GM11168 (cell line): ENCODE measurements around the gene SLAMF7.

Experiments
- in situ Hi-C: fragments of 300-500 bp; cut with MboI; formaldehyde crosslinking; loops from one replicate; pipeline ENCODE4 v1.12.0; 2022; ENCODE audit warnings: low sequenced_read_pairs; ENCODE audit not compliant: unreplicated experiment

Gene SLAMF7

GRCh38 chr1:160744199-160744851 lies 5.3 kb downstream of the SLAMF7 start:
- in situ Hi-C loops, result no loop called here

- in situ Hi-C loops, result no loop called here
These were observed 5.9 kb downstream of the SLAMF7 start for GRCh38 chr1:160744852-160745520.

- in situ Hi-C loops, result no loop called here
These were observed 6.5 kb downstream of the SLAMF7 start for GRCh38 chr1:160745551-160745950.

GRCh38 chr1:160746836-160747500 lies 7.9 kb downstream of the SLAMF7 start:
- in situ Hi-C loops, result no loop called here

- in situ Hi-C loops, result no loop called here
These were observed 8.7 kb downstream of the SLAMF7 start for GRCh38 chr1:160747717-160748116.

GRCh38 chr1:160748181-160748877 lies 9.3 kb downstream of the SLAMF7 start:
- in situ Hi-C loops, result no loop called here

- in situ Hi-C loops, result no loop called here
These were observed 9.8 kb downstream of the SLAMF7 start for GRCh38 chr1:160748878-160749269.

GRCh38 chr1:160750608-160751007 lies 11.6 kb downstream of the SLAMF7 start:
- in situ Hi-C loops, result no loop called here

GRCh38 chr1:160752406-160752805 lies 13.4 kb downstream of the SLAMF7 start:
- in situ Hi-C loops, result no loop called here

- in situ Hi-C loops, result no loop called here
These were observed 13.9 kb downstream of the SLAMF7 start for GRCh38 chr1:160752924-160753323.

- in situ Hi-C loops, result no loop called here
These were observed 14.5 kb downstream of the SLAMF7 start for GRCh38 chr1:160753594-160753993.

GRCh38 chr1:160755461-160755860 lies 16.4 kb downstream of the SLAMF7 start:
- in situ Hi-C loops, result no loop called here

- in situ Hi-C loops, result no loop called here
These were observed 17.1 kb downstream of the SLAMF7 start for GRCh38 chr1:160755911-160756848.

- in situ Hi-C loops, result no loop called here
These were observed 17.8 kb downstream of the SLAMF7 start for GRCh38 chr1:160756849-160757201.

GRCh38 chr1:160758521-160758920 lies 19.5 kb downstream of the SLAMF7 start:
- in situ Hi-C loops, result no loop called here

GRCh38 chr1:160759740-160760139 lies 20.7 kb downstream of the SLAMF7 start:
- in situ Hi-C loops, result loop anchor here (5.0 kb wide), 1 partner anchor 87 kb away; no protein-coding TSS in a partner anchor

GRCh38 chr1:160761046-160761445 lies 22.0 kb downstream of the SLAMF7 start:
- in situ Hi-C loops, result loop anchor here (5.0 kb wide), 1 partner anchor 89 kb away; no protein-coding TSS in a partner anchor

- in situ Hi-C loops, result loop anchor here (5.0 kb wide), 1 partner anchor 90 kb away; no protein-coding TSS in a partner anchor
These were observed 22.8 kb downstream of the SLAMF7 start for GRCh38 chr1:160761886-160762285.

- in situ Hi-C loops, result loop anchor here (5.0 kb wide), 1 partner anchor 92 kb away; no protein-coding TSS in a partner anchor
These were observed 24.9 kb downstream of the SLAMF7 start for GRCh38 chr1:160763993-160764392.
